Activated T-cell treated with anti-CD3 and anti-CD28 coated beads, Interleukin-2, amount 50 U/mL, for 72 hours (primary cell): ENCODE data around the gene RBM6. TPM values are rescaled to one million over a fixed set of nuclear protein-coding genes. Genes with fewer than 3 reads are reported as not detected.
"Not testable (repeated sequence)": the region's sequence is repeated elsewhere in the genome, so short reads cannot be mapped to it uniquely, and the experiment has no call there.

Experiments used
- ATAC-seq, 2 donors: fragments of 150-1000 bp; cut with Tn5 transposase; replicated peaks in 1 of 2; 2 replicates each; pipeline ENCODE4 v1.10.0; 2021; ENCODE audit warnings: moderate library complexity in 2 of 2, mild to moderate bottlenecking in 1 of 2
- DNase-seq, 2 donors: peaks; one replicate each; pipeline ENCODE4 v3.0.0; 2021 to 2022; ENCODE audit warnings: mixed read lengths in 1 of 2
- H3K27ac Mint-ChIP-seq: one replicate; pipeline ENCODE4 v1.8.0; 2022; ENCODE audit warnings: mild to moderate bottlenecking, moderate library complexity, mixed read lengths
- H3K27me3 Mint-ChIP-seq: one replicate; pipeline ENCODE4 v1.8.0; 2022; ENCODE audit warnings: low read depth, mixed read lengths
- H3K36me3 Mint-ChIP-seq, 2 donors: one replicate each; pipeline ENCODE4 v1.8.0; 2022; ENCODE audit warnings: mixed read lengths in 2 of 2, mild to moderate bottlenecking in 1 of 2; ENCODE audit not compliant: insufficient read depth in 2 of 2
- H3K4me1 Mint-ChIP-seq: one replicate; pipeline ENCODE4 v1.8.0; 2022; ENCODE audit warnings: low read depth, mixed read lengths
- H3K4me3 Mint-ChIP-seq, 2 donors: one replicate each; pipeline ENCODE4 v1.8.0; 2022; ENCODE audit warnings: mild to moderate bottlenecking in 2 of 2, mixed read lengths in 2 of 2, moderate library complexity in 2 of 2
- H3K9me3 Mint-ChIP-seq, 2 donors: one replicate each; pipeline ENCODE4 v1.8.0; 2022; ENCODE audit warnings: mixed read lengths in 2 of 2
- total RNA-seq, 2 donors: library from RNA; stranded (reverse); gene quantifications; one replicate each; pipeline ENCODE4 v1.2.3, GENCODE V29; 2022

The RBM6 gene, protein sequence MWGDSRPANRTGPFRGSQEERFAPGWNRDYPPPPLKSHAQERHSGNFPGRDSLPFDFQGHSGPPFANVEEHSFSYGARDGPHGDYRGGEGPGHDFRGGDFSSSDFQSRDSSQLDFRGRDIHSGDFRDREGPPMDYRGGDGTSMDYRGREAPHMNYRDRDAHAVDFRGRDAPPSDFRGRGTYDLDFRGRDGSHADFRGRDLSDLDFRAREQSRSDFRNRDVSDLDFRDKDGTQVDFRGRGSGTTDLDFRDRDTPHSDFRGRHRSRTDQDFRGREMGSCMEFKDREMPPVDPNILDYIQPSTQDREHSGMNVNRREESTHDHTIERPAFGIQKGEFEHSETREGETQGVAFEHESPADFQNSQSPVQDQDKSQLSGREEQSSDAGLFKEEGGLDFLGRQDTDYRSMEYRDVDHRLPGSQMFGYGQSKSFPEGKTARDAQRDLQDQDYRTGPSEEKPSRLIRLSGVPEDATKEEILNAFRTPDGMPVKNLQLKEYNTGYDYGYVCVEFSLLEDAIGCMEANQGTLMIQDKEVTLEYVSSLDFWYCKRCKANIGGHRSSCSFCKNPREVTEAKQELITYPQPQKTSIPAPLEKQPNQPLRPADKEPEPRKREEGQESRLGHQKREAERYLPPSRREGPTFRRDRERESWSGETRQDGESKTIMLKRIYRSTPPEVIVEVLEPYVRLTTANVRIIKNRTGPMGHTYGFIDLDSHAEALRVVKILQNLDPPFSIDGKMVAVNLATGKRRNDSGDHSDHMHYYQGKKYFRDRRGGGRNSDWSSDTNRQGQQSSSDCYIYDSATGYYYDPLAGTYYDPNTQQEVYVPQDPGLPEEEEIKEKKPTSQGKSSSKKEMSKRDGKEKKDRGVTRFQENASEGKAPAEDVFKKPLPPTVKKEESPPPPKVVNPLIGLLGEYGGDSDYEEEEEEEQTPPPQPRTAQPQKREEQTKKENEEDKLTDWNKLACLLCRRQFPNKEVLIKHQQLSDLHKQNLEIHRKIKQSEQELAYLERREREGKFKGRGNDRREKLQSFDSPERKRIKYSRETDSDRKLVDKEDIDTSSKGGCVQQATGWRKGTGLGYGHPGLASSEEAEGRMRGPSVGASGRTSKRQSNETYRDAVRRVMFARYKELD
- 10 to 100 TPM; 57.4 to 70.4 TPM for total RNA-seq

GRCh38 chr3:49939858-49940666 lies at the start of gene RBM6:
RBM6 (plus strand) TSS chr3:49940150; CDS start chr3:49962642, 22,492 bp downstream.
- Mint-ChIP-seq H3K4me1 (peaks cover 28% of the 10 kb centered on the region), H3K27me3 (no peaks in the 10 kb centered on the region), H3K36me3 (peaks cover 4 to 10% of the 10 kb centered on the region in 2 donors), H3K27ac (peak within 1 kb of the TSS; percentile 89), H3K4me3 (peak within 1 kb of the TSS; percentile 91 to 95), H3K9me3 (no peaks in the 10 kb centered on the region)
- ATAC-seq (peak; percentile 96 to 97), DNase-seq (peak; percentile 96 to 97)

DNA sequence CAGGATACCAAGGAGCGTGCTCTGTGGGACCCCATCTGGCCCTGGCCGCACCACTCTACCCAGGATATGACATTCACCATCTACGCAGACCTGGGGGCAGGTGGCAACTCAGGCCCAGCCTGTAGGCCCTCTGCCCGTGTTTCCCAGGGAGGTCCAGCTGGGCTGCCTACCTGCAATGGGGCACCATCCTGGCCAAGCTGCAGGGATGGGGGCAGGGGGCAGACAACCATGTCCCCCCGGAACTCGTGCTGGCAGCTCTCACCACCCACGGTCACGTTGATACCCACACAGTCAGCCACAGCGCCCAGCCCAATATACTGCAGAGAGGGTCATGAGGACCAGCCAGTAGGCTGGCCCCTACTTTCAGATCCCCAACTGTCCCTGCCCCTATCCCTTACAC lies 44.2 kb upstream of the RBM6 start:
- DNase-seq = no peak
- Mint-ChIP-seq H3K36me3 (no peaks in the 10 kb centered on the region), H3K4me3 (no peak overlapping the region), H3K27me3 (no peaks in the 10 kb centered on the region), H3K27ac (no peak overlapping the region), H3K9me3 (no peaks in the 10 kb centered on the region), H3K4me1 (no peaks in the 10 kb centered on the region)
- no peak for ATAC-seq

DNA sequence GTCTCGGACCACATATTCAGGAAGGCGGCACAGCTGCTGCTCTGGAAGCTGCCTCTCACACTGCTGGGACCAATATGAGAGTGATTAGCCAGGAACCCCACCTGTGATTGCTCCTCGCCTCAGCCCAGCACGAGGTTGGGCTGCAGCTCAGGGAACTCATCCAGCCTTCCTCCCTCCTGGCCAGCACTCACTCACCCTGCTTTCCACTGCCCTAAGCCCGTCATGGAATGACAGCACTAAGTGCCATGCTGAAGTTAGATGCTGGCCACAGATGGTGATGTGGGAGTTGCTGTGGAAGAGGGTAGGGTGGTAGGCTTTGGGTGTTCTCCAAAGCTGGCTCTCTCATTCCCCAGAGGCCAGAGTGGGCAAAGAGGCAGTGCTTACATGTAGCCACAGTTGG lies 43.6 kb upstream of the RBM6 start:
- H3K27ac Mint-ChIP-seq = no peak overlapping the region
- H3K9me3 Mint-ChIP-seq = no peaks in the 10 kb centered on the region
- no peaks in the 10 kb centered on the region for H3K4me1 Mint-ChIP-seq
- H3K36me3 Mint-ChIP-seq = no peaks in the 10 kb centered on the region
- no peak for DNase-seq
- no peak overlapping the region for H3K4me3 Mint-ChIP-seq
- H3K27me3 Mint-ChIP-seq = no peaks in the 10 kb centered on the region
- no peak for ATAC-seq

DNA sequence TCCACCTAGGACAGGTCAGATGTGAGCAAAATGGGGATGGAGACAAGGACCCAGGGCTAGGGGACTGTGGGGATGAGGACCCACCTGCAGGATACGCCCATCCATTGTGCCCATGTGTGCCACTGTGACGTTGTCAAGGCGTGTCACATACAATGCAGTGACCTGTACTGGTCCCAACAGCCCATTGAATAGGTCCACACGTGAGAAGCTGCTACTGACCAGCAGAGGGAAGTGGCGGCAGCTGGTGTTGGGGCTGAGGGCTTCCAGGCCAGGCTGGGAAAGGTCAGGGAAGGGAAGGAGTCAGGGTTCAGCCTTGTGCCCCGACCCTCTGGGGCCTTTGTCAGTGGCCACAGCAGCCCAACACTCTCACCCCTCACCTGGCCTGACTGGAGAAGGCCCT lies 41.0 kb upstream of the RBM6 start:
- DNase-seq = no peak
- Mint-ChIP-seq H3K27ac (no peak overlapping the region), H3K4me3 (no peak overlapping the region), H3K9me3 (no peaks in the 10 kb centered on the region), H3K36me3 (no peaks in the 10 kb centered on the region), H3K27me3 (no peaks in the 10 kb centered on the region), H3K4me1 (no peaks in the 10 kb centered on the region)
- no peak for ATAC-seq

DNA sequence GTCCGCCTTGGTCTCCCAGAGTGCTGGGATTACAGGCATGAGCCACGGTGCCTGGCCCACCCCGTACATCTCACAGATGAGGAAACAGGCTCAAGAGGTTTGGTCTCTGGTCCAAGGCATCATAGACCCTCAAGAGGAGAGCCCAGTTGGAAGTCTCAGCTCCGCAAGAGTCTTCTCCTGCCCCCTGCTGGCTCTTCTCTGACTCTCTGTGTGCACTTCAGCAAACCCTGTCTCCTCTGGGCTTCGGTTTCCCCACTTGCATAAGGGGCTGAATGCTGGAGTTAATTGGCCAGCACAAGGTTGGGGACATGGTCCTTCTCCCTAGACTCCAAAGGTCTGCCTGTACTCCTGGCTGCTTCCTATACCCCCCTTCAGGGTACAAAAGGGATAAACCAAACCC lies 40.1 kb upstream of the RBM6 start:
- Mint-ChIP-seq H3K9me3 (no peaks in the 10 kb centered on the region), H3K4me1 (no peaks in the 10 kb centered on the region), H3K36me3 (no peaks in the 10 kb centered on the region), H3K27ac (no peak overlapping the region), H3K27me3 (no peaks in the 10 kb centered on the region), H3K4me3 (no peak overlapping the region)
- no peak for ATAC-seq
- DNase-seq = no peak

DNA sequence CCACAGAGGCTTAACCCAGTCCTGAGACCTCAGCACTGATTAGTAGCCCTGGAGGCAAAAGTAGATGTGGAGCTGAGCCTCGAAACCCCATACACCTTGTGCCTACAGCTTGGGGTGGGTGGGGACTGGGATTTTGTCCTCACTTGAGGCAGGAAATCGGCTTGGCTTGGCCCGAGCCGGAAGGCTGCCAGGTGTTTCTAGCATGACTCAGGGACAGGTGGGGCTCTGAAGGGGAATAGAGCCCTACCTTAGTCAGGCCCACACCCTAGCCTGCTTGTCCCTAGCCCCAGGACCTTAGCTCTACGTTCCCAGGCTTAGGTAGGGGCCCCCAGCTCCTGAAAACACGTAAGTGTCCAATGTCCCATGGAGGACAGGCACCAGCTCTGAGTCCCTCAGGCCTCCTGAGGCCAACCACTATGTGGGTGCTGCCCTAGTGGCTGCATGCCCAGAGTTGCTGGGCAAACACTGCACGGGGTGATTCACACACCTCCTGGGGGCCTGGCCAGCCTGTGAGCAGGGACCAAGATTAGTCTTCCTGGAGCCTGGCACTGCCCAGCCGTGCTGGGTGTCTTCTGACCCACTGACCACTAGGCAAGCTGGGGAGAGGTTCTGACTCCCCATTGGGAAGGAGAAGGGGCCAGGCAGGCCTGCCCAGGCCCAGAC lies 39.3 kb upstream of the RBM6 start:
- H3K4me3 Mint-ChIP-seq = no peak overlapping the region
- DNase-seq (no peak), ATAC-seq (no peak)
- no peaks in the 10 kb centered on the region for H3K36me3 Mint-ChIP-seq
- no peak overlapping the region for H3K27ac Mint-ChIP-seq
- no peaks in the 10 kb centered on the region for H3K9me3 Mint-ChIP-seq
- H3K4me1 Mint-ChIP-seq = peaks cover 4% of the 10 kb centered on the region
- no peaks in the 10 kb centered on the region for H3K27me3 Mint-ChIP-seq

DNA sequence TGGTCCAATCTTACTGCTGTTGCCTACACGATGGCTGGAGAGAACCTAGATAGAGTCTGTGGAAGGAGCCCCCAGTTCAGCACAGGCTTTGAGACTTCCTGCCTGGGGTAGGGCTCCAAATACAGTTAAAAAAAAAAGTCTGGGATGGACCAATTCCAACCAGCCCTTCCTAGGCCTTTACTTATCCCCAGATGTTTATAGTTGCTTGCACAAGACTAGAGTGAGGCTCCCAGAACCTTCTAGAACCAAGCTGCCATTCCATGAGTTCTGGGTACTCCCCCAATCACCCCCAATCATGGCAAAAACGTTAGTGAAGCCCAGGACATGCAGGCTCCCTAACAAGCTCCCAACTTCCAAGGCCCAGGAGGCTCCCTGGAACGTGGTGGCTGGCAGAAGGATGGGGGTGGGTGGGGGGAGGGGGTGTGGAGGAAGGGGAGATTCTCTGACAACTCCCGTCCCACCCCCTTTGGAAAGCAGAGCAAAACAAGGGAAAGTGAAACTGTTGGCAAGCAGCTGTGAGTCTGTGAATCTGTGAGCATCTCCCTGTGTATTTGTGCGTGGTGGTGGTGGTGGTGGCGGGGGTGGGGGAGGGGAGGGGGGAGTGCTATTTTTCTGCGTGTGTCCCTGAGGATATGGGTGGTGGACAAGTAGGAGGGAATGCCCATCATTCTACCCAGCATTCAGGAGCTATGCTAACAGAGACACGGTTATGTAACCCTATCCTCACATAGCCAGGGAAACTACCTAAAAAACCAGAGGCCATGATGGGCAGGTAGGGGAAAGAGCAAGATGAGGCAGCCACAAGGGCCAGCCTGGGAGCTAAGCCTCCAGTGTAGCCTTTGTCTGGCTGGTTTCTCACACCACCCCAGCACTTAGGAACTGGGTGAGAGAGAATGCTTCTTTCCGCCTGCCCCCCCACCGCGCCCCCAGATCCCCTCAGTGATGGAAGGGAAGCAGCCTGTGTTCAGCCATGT lies 38.3 kb upstream of the RBM6 start:
- H3K4me1 Mint-ChIP-seq = peaks cover 15% of the 10 kb centered on the region
- DNase-seq = no peak
- H3K27ac Mint-ChIP-seq = no peak overlapping the region
- H3K9me3 Mint-ChIP-seq = no peaks in the 10 kb centered on the region
- no peak overlapping the region for H3K4me3 Mint-ChIP-seq
- H3K36me3 Mint-ChIP-seq = no peaks in the 10 kb centered on the region
- H3K27me3 Mint-ChIP-seq = no peaks in the 10 kb centered on the region
- ATAC-seq = no peak

DNA sequence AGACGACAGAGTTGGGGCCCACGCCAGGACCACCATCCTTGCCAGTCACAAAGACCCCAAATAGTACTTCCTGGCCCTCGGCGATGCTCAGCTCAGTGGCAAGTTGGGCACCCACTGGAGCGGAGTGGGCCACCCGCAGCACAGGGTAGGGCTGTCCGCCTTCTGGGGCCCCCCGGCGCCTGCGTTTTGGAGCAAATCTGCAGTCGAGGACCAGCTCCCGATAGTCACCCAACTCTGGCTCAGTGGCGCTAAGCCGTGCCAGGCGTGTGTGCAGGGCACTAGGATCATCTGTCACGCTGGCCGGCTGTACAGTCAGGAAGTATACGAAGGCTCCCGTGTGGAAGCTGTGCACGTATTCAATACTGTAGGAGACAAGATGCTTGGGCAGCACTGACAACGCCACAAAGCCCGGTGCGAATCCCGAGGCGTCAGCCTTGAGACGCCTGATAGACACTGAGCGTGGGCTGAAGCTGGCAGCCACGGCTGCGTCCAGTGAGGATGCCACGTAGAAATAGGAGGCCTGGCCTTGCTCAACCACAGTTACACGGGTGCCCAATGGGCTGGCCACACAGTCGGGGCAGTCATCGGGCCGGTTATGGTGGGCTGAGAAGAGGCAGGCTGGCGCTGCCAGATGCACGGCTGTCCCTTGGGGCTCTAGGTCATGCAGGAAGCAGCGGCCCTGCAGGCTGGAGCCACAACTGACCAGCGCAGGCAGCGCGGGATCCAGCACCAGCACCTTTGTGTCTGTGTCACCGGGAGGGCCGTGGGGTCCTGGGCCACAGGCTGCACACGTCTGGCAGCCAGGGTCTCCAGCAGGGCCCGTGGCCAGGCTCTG lies 37.2 kb upstream of the RBM6 start:
- no peaks in the 10 kb centered on the region for H3K27me3 Mint-ChIP-seq
- H3K9me3 Mint-ChIP-seq = no peaks in the 10 kb centered on the region
- ATAC-seq (no peak), DNase-seq (no peak)
- peaks cover 15% of the 10 kb centered on the region for H3K4me1 Mint-ChIP-seq
- no peaks in the 10 kb centered on the region for H3K36me3 Mint-ChIP-seq
- H3K27ac Mint-ChIP-seq = no peak overlapping the region
- peak overlapping the region; percentile 21 to 56 for H3K4me3 Mint-ChIP-seq

DNA sequence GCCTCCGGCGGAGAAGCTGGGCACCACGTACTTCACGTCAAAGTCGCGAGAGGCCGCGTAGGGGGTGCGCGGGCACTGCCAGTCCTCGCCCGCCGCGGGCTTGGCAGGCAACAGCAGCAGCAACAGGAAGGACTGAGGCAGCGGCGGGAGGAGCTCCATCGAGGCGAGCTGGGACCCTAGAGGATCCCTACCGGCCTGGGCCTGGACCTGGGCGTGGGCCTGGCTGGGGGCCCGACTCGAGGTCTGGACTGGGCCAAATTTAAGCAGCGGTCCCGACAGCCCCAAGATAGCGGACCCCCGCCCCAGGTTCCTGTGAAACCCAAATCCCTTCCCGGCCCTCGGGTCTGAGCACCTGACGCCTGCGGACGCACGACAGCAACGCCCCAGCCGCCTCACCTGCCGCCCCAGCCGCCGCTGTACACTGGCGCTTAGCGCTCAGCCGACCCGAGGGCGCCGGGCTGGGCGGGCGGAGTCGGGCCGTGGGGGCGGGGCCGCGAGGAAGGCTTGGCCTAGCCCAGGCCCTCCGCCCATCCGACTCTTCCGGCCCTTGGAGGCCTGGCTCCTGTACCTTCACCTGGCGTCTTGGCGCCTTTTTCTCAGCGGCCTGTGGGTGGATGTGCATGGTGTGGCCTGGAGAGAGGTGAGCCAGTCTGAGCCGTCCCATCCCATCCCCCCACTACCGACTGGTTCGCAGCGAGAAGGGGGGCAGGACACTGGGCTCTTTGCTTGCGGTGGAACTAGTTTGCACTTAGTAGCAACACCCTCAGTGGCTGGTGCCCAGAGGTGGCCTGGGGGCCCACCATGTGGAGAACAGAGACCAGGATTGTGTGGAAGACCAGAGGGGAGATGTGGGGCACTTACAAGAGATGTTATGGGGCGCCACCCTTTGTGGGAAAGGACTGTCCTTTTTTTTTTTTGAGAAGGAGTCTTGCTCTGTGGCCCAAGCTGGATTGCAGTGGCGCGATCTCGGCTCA lies 36.2 kb upstream of the RBM6 start, which contains the start of gene MST1R:
MST1R (minus strand) TSS at position 423 of the 974 bp plus-strand sequence; CDS start at position 159, 264 bp downstream.
- H3K27ac Mint-ChIP-seq = peak within 1 kb of the TSS; percentile 47
- DNase-seq (peak; percentile 92 to 94), ATAC-seq (peak; percentile 98 to 99)
- H3K9me3 Mint-ChIP-seq = no peaks in the 10 kb centered on the region
- no peaks in the 10 kb centered on the region for H3K36me3 Mint-ChIP-seq
- H3K4me1 Mint-ChIP-seq = peaks cover 15% of the 10 kb centered on the region
- H3K27me3 Mint-ChIP-seq = no peaks in the 10 kb centered on the region
- H3K4me3 Mint-ChIP-seq = peak within 1 kb of the TSS; percentile 84 to 91

DNA sequence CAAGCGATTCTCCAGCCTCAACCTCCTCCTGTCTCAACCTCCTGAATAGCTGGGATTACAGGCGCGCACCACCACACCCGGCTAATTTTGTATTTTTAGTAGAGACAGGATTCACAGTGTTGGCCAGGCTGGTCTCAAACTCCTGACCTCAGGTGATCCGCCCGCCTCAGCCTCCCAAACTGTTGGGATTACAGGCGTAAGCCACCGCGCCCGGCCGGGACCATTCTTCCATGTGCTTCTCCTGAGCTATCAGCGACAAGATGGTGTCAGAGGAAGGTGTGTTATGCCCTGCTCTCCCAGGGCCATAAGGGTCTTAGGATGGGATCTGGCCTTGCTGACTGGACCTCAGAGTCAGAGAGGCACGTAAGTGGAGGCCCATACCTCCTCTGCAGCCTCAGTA lies 35.5 kb upstream of the RBM6 start:
- H3K27ac Mint-ChIP-seq, H3K36me3 Mint-ChIP-seq, H3K9me3 Mint-ChIP-seq, DNase-seq, H3K27me3 Mint-ChIP-seq, ATAC-seq: not testable (repeated sequence)
- Mint-ChIP-seq H3K4me1 (peaks cover 15% of the 10 kb centered on the region), H3K4me3 (peak overlapping the region; percentile 84 to 91)
